Endothelial cell of umbilical vein (primary cell): ENCODE results near the gene CEP250. TPM values are rescaled to one million over a fixed set of nuclear protein-coding genes. Genes with fewer than 3 reads are reported as not detected.

Experiments
- BruUV-seq: library from RNA; stranded (reverse); fragments of 400-500 nt; replicated peaks from 2 replicates; lab custom pipeline; 2021; lab: Mats Ljungman, UMichigan
- CTCF ChIA-PET: fragments of 300-600, 350-600 bp; sonication (Branson Sonifier 250); formaldehyde crosslinking; loops from one replicate; lab custom pipeline; 2021; ENCODE audit warnings: antibody characterized with exemption, inconsistent platforms; lab: Charles Lee
- POLR2A ChIA-PET: fragments of 300-600, 350-600 bp; sonication (Branson Sonifier 250); formaldehyde crosslinking; loops from one replicate; lab custom pipeline; 2021; ENCODE audit warnings: antibody characterized with exemption, inconsistent platforms; lab: Charles Lee
- DNase-seq: peaks from one replicate; pipeline ENCODE4 v3.0.0-alpha.2; 2011; ENCODE audit warnings: low read depth, low spot score
- FAIRE-seq: peaks from 2 replicates; lab custom pipeline; 2011; peaks lifted over from hg19 to GRCh38; lab: Jason Lieb, UNC
- H2AFZ ChIP-seq: 2 replicates; pipeline ENCODE4 v1.6.0; 2012; ENCODE audit warnings: low read depth, low read length, control low read depth, inconsistent platforms
- H3K27ac ChIP-seq: 2 replicates; pipeline ENCODE4 v1.5.1; 2011; ENCODE audit warnings: low read depth, mild to moderate bottlenecking, control low read depth, low read length, moderate library complexity; ENCODE audit not compliant: insufficient read depth
- H3K27me3 ChIP-seq, 2 experiments: 2 replicates each; pipeline versions ENCODE4 v1.6.0 to v1.6.1; 2011; ENCODE audit warnings: low read length in 2 of 2, mixed read lengths in 1 of 2; ENCODE audit not compliant: control insufficient read depth in 2 of 2, insufficient read depth in 2 of 2
- H3K36me3 ChIP-seq, 2 experiments: 2 replicates in 1 of 2; 3 replicates in 1 of 2; pipeline ENCODE4 v1.5.1; 2011; ENCODE audit warnings: low read length in 2 of 2, mild to moderate bottlenecking in 1 of 2, moderate library complexity in 1 of 2; ENCODE audit not compliant: control insufficient read depth in 2 of 2, insufficient read depth in 2 of 2; ENCODE audit errors: extremely low read depth in 1 of 2
- H3K4me1 ChIP-seq: 3 replicates; pipeline ENCODE4 v1.5.1; 2011; ENCODE audit warnings: mild to moderate bottlenecking, low read length; ENCODE audit not compliant: control insufficient read depth, insufficient read depth; ENCODE audit errors: extremely low read depth
- H3K4me2 ChIP-seq: 2 replicates; pipeline ENCODE4 v1.6.1; 2011; ENCODE audit warnings: low read length, control low read depth, mixed read lengths; ENCODE audit not compliant: insufficient read depth
- H3K4me3 ChIP-seq, 3 experiments: fragments of 200-600 bp in 1 of 3; sonication (generic), shearing (Covaris generic) in 1 of 3; replicated peaks in 1 of 3; 2 replicates each; pipeline ENCODE4 v1.5.1; 2011 to 2016; ENCODE audit warnings: control low read depth in 3 of 3, low read length in 3 of 3, mild to moderate bottlenecking in 2 of 3, inconsistent platforms in 1 of 3, low read depth in 1 of 3, moderate library complexity in 1 of 3; ENCODE audit not compliant: insufficient read depth in 1 of 3
- H3K79me2 ChIP-seq: 2 replicates; pipeline ENCODE4 v1.6.0; 2012; ENCODE audit warnings: low read length, inconsistent platforms; ENCODE audit not compliant: control insufficient read depth, insufficient read depth
- H3K9ac ChIP-seq: replicated peaks from 2 replicates; pipeline ENCODE3; 2011; ENCODE audit warnings: low read length, control low read depth; ENCODE audit not compliant: insufficient read depth; ENCODE audit errors: extremely low read depth
- H3K9me1 ChIP-seq: replicated peaks from 3 replicates; pipeline ENCODE4 v1.6.0; 2011; ENCODE audit warnings: mild to moderate bottlenecking, low read length; ENCODE audit not compliant: control insufficient read depth, insufficient read depth; ENCODE audit errors: extremely low read depth
- H3K9me3 ChIP-seq: replicated peaks from 2 replicates; pipeline ENCODE4 v1.5.1; 2012; ENCODE audit warnings: low read length, inconsistent platforms; ENCODE audit not compliant: control insufficient read depth, insufficient read depth
- H4K20me1 ChIP-seq: replicated peaks from 2 replicates; pipeline ENCODE3; 2011; ENCODE audit warnings: mild to moderate bottlenecking, low read length; ENCODE audit not compliant: control insufficient read depth, insufficient read depth; ENCODE audit errors: extremely low read depth
- POLR2A ChIP-seq: IDR thresholded peaks from 2 replicates; pipeline ENCODE4 v1.6.1; 2012; ENCODE audit warnings: low read depth, mild to moderate bottlenecking, control low read depth, low read length
- dilution Hi-C: fragments of 300-500 bp; cut with MboI; formaldehyde crosslinking; loops from one replicate; pipeline ENCODE4 v1.15.0; 2019; ENCODE audit warnings: low sequenced_read_pairs; ENCODE audit not compliant: extremely low pct_ligation_motif_present
- intact Hi-C: fragments of 100-400 bp; cut with micrococcal nuclease; formaldehyde crosslinking; loops from one replicate; pipeline ENCODE4 v1.10.0; 2022
- polyA plus RNA-seq, 4 experiments: library from polyadenylated mRNA; depleted of rRNA in 3 of 4; stranded (reverse) in 3 of 4; unstranded in 1 of 4; fragments of >200 nt; gene quantifications; 2 replicates each; pipeline versions ENCODE4 v1.2.1 to v1.2.3, GENCODE V29; 2011 to 2012; ENCODE audit warnings: missing spikeins in 1 of 4
- total RNA-seq: library from RNA; stranded (reverse); gene quantifications from 2 replicates; pipeline ENCODE4 v1.2.3, GENCODE V29; 2021
- TF ChIP-seq, protein P1 (sequence below): IDR thresholded peaks from 2 replicates; pipeline ENCODE4 v1.6.1; 2011; ENCODE audit not compliant: insufficient read depth, insufficient read length
- TF ChIP-seq, protein P2 (sequence below), 2 donors: IDR thresholded peaks; 1 replicate in 1 of 2; 2 replicates in 1 of 2; pipeline ENCODE4 v1.5.1; 2011; ENCODE audit warnings: low read length in 2 of 2, mild to moderate bottlenecking in 2 of 2, moderate library complexity in 2 of 2, control low read depth in 1 of 2, inconsistent platforms in 1 of 2, low read depth in 1 of 2; ENCODE audit not compliant: insufficient read depth in 1 of 2; ENCODE audit errors: extremely low read depth in 1 of 2

Gene CEP250
- total and polyA plus RNA-seq, 2 donors (not counting 3 experiments of a cell fraction or from before 2014, with no cell fraction given) = 5.3 to 58.9 TPM

DNA sequence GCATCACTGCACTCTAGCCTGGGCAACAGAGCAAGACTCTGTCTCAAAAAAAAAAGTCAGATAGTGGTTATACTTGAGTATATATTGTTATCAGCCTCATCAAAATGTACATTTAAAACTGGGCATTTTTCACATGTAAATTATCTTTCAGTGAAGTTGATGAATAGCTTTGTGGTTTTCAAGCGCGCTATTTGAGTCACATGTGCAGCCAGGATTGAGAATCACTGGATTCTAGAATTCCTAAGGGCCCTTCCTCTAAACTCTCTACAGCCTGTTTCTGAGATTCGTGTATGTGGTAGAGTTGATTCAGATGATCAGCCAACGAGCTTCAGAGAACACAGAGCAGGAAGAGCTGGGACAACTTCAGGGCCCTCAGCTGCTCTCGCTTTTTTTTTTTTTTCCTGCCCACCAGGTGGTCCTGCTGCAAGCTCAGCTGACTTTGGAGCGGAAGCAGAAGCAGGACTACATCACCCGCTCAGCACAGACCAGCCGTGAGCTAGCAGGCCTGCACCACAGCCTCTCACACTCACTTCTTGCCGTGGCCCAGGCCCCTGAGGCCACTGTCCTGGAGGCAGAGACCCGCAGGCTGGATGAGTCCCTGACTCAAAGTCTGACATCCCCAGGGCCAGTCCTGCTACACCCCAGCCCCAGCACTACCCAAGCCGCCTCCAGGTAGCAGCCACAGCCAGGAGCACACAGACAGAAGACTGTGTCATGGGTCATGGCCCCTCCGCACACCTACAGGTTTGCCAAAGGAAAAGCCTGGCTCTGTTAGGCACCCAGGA, 55.7 kb downstream of the CEP250 start:
- ChIA-PET CTCF (interaction anchor here (1.0 to 2.1 kb wide), 9 partner anchors 7 to 373 kb away, joined by 3 to 7 read pairs (median 3); no protein-coding TSS in a partner anchor), POLR2A (no interaction called here)
- BruUV-seq = TSS peak; percentile 92
- Histone ChIP-seq H3K27me3 (no peaks in the 10 kb centered on the region), H3K27ac (no peak overlapping the region), H2AFZ (no peak overlapping the region), H4K20me1 (no peaks in the 10 kb centered on the region), H3K4me1 (no peaks in the 10 kb centered on the region), H3K4me2 (no peak overlapping the region), H3K79me2 (no peaks in the 10 kb centered on the region), H3K36me3 (peaks cover 0 to 20% of the 10 kb centered on the region in 2 experiments), H3K9ac (no peak overlapping the region), H3K4me3 (no peak overlapping the region), H3K9me1 (no peaks in the 10 kb centered on the region), H3K9me3 (no peaks in the 10 kb centered on the region)
- intact Hi-C loops (loop anchor here (5.0 to 10.0 kb wide), 3 partner anchors 49 to 184 kb away; partner anchors contain the start of genes NFS1, ROMO1 and SPAG4), dilution Hi-C loops (no loop called here)
- no peak for DNase-seq
- no peak for FAIRE-seq
- no peak for TF ChIP-seq POLR2A
- TF ChIP-seq, protein P1, sequence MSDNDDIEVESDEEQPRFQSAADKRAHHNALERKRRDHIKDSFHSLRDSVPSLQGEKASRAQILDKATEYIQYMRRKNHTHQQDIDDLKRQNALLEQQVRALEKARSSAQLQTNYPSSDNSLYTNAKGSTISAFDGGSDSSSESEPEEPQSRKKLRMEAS = no peak

DNA sequence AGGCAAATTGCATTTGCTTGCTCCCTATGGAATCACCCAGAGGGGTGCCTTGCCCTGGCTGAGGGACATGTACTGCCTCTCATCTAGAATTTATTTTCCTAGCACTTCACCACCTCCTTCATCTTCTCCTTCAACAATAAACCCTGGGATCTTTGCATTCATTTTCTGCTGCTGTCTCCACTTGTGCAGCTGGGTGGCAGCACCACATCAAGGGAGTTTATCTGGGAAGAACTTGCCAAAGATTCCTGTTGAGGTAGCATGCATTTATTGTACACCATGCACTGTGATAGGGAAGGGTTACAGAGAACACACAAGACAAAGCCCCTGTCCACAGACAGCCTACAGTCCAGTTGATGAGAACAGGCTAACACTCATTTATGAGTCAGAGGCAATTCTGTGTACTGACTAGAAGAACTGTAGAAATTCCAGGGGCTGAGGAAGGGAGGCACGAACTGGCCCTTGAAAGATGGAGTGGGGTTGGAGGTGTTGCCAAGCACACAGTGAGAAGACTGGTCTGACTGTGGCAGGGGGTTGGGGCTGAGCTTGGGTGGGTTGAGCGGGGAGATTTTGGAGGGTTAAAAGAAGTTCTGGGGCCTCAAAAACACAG, 56.5 kb downstream of the CEP250 start:
- Histone ChIP-seq H3K9me1 (no peaks in the 10 kb centered on the region), H2AFZ (no peak overlapping the region), H3K4me2 (no peak overlapping the region), H3K27ac (no peak overlapping the region), H3K4me1 (no peaks in the 10 kb centered on the region), H3K79me2 (no peaks in the 10 kb centered on the region), H3K27me3 (no peaks in the 10 kb centered on the region), H3K4me3 (no peak overlapping the region), H3K9me3 (no peaks in the 10 kb centered on the region), H3K36me3 (peaks cover 0 to 20% of the 10 kb centered on the region in 2 experiments), H4K20me1 (no peaks in the 10 kb centered on the region), H3K9ac (no peak overlapping the region)
- BruUV-seq = no TSS peak
- ChIA-PET CTCF (interaction anchor here (1.0 to 2.1 kb wide), 10 partner anchors 8 to 372 kb away, joined by 3 to 7 read pairs (median 3); partner anchors contain the start of genes NFS1 and ROMO1), POLR2A (no interaction called here)
- FAIRE-seq (peak; percentile 83), DNase-seq (peak; percentile 56)
- TF ChIP-seq, protein P2, sequence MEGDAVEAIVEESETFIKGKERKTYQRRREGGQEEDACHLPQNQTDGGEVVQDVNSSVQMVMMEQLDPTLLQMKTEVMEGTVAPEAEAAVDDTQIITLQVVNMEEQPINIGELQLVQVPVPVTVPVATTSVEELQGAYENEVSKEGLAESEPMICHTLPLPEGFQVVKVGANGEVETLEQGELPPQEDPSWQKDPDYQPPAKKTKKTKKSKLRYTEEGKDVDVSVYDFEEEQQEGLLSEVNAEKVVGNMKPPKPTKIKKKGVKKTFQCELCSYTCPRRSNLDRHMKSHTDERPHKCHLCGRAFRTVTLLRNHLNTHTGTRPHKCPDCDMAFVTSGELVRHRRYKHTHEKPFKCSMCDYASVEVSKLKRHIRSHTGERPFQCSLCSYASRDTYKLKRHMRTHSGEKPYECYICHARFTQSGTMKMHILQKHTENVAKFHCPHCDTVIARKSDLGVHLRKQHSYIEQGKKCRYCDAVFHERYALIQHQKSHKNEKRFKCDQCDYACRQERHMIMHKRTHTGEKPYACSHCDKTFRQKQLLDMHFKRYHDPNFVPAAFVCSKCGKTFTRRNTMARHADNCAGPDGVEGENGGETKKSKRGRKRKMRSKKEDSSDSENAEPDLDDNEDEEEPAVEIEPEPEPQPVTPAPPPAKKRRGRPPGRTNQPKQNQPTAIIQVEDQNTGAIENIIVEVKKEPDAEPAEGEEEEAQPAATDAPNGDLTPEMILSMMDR (IDR thresholded peaks at IDR 0.05; ENCODE audit: extremely low read depth in 1 of 2, insufficient read depth in 1 of 2, low read depth in 1 of 2, low read length in 2 of 2) = peak; percentile 41 to 52
- no peak for TF ChIP-seq POLR2A
- intact Hi-C loops = loop anchor here (5.0 to 10.0 kb wide), 3 partner anchors 50 to 183 kb away; partner anchors contain the start of genes NFS1, ROMO1 and SPAG4
- dilution Hi-C loops = no loop called here
